GM19328 (cell line): ENCODE measurements around the gene BMPR1B.

Source experiments
- ATAC-seq: cut with Tn5 transposase; IDR thresholded peaks from one replicate; pipeline ENCODE4 v1.9.1; 2021; ENCODE audit warnings: mild to moderate bottlenecking, moderate library complexity; ENCODE audit not compliant: unreplicated experiment

The BMPR1B gene

GRCh38 chr4:94905511-94905910 is 147.8 kb downstream of the BMPR1B start:
- ATAC-seq, result no peak

DNA sequence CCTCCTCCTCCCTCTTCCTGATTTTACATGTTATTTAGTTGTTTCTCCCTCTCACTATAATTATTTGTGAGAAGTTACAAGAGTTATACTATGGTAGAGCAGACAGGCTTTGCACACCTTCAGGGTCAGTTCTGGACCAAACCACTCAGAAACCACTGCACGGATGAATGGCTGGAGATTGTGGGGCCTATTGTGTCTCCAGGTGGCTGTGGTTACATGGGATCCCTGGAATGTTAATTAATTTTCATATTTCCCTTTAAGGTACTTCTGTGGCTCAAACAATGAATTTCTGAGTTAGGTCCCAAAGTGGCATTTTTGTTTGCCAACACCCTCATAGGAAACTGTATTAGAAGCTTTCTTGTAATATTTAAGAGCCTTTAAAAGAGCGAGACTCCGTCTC is 151.9 kb downstream of the BMPR1B start:
- ATAC-seq, result no peak

DNA sequence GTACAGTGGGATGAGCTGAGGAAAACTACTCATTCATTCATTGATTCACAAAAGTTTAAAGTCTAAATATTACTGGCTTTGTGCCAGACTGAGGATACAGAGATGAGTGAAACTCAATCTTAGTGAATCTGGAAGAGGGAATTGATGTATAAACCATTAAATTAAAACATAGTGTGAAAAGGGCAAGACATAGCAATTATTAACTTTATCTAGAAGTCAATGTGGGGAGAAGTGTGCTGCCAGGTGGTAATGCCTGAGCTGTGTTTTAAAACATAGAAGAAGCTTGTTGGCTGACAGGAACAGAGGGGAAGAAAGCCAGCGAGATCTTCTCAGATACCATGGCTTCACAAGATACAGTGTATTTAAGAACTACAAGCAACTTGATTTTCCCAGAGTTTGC is 153.4 kb downstream of the BMPR1B start:
- ATAC-seq, result no peak

GRCh38 chr4:94912606-94913005 is 154.9 kb downstream of the BMPR1B start:
- ATAC-seq, result no peak

DNA sequence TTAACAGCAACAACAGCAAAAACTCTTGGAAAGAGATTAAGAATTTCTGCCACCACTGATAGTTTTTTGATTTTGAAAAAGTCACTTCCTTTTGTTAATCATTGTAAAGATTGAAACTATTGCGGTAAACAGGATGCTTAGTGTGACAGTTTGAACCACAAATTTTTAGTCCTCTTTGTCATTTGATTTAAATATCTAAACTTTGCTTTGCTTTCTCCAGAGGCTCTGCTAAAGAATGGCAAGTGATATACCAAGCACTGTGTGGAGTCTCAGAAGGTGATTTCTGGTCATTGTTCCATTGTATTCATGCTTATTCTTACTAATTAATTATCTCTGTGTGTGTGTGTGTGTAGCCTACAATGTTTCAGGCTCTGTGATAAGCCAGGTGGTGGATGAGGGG is 155.6 kb downstream of the BMPR1B start:
- no peak for ATAC-seq

DNA sequence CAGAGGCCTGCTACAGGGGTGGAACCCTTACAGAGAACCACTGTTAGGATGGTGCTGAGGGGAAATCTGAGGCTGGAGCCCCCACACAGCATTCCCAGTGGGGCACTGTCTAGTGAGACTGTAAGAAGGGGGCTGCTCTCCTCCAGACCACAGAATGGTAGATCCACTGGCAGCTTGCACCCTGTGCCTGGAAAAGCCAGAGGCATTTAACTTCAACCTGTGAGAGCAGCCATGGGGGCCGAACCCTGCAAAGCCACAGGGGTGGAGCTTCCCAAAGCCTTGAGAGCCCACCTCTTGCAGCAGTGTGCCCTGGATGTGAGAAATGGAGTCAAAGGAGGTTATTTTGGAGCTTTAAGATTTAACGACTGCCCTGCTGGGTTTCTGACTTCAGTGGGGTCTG is 159.4 kb downstream of the BMPR1B start:
- ATAC-seq, result no peak

- no peak for ATAC-seq
Measured at GRCh38 chr4:94918543-94918942, 160.8 kb downstream of the BMPR1B start.

GRCh38 chr4:94920369-94920768 is 162.6 kb downstream of the BMPR1B start:
- ATAC-seq, result no peak

- no peak for ATAC-seq
Measured at GRCh38 chr4:94924566-94924965, 166.8 kb downstream of the BMPR1B start.

- no peak for ATAC-seq
Measured at GRCh38 chr4:94925764-94926347, 168.1 kb downstream of the BMPR1B start.

DNA sequence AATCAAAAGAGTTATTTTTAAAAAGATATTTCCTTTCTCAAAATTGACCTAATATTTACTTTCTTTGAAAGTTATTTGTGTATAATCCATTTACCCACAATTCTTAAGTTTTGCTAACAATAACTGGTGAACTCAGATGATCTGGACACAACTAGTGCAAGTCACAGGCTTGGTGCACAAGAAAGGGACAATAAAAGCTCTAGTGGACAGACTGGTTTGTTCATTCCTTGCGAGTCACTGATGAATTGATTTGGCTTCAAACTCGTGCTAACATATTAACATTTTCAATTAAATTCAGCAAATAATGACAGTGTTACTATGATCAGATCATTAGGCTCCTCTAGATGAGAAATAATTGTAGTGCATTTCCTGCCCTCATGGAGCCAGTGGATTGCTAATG is 169.2 kb downstream of the BMPR1B start:
- ATAC-seq, result no peak

DNA sequence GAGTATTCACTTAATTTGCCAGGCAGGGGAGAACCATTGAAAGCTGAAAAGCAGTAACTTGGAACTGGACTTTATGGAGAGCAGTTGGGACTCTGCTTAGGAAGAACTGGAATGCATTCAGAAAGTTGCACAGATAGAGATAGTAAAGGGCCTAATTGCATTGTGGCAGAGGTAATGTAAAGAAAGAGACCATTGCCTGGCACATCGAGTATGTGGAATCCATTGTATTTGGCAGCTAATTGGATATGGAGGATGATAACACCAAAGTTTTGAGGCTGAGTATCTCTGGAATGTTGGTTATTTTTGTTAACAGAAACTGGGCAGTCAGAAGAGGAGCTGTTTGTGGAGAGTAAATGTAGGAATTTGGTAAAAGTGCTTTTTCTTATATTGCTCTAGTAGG is 169.9 kb downstream of the BMPR1B start:
- ATAC-seq, result no peak

- ATAC-seq, result no peak
Measured at GRCh38 chr4:94929696-94930095, 171.9 kb downstream of the BMPR1B start.

DNA sequence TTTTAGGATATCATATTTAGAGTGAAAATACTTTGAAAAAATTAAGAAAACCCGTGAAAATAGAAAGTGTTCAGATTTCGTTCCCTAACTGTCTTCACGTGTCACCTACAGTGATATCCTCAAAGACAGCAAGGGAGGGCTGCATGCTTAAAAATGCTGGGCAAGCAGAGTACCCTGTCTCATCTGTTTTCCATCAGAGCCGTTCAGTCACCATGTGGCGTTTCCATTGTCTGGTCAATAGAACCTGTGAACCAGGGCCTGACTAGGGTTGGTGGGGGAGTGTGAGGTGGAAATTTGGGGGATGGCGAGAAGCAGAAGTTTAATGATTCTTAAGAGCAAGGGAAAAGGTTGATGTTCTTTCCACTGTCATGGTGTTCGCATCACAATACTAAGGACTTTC is 173.9 kb downstream of the BMPR1B start:
- ATAC-seq, result no peak

- no peak for ATAC-seq
Measured at GRCh38 chr4:94932366-94932765, 174.6 kb downstream of the BMPR1B start.

- ATAC-seq, result no peak
Measured at GRCh38 chr4:94933799-94934198, 176.0 kb downstream of the BMPR1B start.

DNA sequence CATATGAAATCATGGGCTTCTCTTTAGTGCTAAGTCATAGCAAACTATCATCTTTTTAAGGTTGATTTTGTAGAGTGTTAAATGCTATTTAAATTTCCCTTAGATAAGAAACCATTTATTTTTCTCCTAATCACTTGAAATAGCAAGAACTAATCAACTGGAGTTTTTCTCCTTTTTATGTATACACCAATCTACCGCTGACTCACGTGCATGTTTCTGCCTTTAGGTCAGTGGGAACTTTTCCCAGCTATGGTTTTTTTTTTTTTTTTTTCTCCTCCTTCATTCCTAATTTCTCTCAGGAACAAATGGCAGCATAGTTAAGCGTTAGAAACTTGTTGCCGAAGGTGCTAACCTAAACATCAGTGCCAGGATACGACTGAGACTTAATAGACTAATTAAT is 176.4 kb downstream of the BMPR1B start:
- ATAC-seq, result no peak

DNA sequence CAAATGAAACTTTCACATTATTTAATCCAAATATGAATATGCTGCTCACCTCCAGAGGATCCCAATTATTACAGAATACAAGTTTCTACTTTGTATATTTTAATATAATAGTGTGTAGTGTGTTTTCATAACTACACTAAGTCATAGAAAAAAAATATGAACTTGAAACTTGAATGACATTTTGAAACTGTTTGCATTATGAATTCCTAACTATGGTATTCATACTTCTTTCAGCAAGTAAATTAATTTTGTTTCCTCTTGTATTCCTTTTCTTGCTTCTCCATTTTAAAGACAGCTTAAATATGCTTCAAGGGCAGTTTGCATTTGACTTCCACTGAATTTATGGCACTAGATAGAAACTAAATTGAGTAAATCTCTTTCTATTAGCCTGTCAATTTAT is 177.1 kb downstream of the BMPR1B start:
- ATAC-seq, result no peak

DNA sequence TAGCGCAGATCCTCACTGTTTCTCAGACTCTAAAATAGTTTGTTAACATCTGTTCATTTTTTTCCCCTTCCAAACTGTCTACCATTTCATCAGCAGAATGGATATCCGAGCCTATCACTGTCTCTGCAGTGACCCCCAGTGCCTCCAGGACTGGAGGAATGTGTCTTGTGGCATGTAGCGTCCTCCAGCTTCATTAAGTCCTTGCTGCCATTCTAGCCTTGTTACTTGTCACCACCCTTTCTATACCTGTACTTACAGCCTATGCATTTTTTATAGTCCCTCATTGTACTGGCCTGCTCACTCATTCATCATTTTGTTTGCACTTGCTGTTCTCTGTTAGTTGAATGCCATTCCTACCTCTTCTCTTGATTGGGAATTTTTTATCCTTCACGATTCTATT is 179.1 kb downstream of the BMPR1B start:
- no peak for ATAC-seq

DNA sequence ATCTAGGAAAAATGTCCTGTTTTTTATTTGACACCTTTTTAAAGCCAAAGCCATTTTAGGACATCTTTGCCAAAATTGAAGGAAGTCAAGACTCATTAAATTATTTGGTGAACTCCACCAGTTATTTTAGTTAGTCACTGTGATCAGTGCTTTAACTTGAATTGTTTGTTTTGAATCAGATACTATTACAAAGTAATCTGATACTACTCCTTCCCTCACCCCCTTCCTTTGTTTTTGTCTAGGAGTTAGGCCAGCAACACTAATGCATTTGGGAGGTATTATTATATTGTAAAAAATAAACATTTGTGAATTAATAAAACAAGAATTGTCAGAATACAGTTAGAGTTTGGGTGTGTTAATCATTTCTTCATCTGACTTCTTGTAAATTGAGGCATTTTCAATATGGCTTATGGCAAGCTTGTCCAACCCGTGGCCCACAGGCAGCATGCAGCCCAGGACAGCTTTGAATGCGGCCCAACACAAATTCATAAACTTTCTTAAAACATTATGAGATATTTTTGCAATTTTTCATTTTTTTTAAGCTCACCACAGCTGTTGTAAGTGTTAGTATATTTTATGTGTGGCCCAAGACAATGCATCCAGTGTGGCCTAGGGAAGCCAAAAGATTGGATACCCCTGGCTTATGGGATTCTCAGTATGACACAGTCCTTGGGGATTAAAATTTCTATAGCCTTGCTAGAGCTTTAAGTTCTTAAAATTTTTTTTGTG is 182.2 kb downstream of the BMPR1B start:
- ATAC-seq, result no peak

GRCh38 chr4:94940520-94940908 is 182.8 kb downstream of the BMPR1B start:
- no peak for ATAC-seq

GRCh38 chr4:94941706-94942105 is 184.0 kb downstream of the BMPR1B start:
- no peak for ATAC-seq

GRCh38 chr4:94944726-94945125 is 187.0 kb downstream of the BMPR1B start:
- no peak for ATAC-seq
